ENCODE results near the gene DPYD. TPM values are rescaled to one million over a fixed set of nuclear protein-coding genes. Genes with fewer than 3 reads are reported as not detected.

Gene DPYD
- total and polyA plus RNA-seq, 9 of the 15 experiments (the other 6 are each of a cell fraction or from before 2014, with no cell fraction given), result 0.03 to 0.25 (median 0.08) TPM; not detected in 2

- CTCF ChIA-PET (ENCODE audit: low intra/inter-chr PET ratio), result no interaction called here
- Histone ChIP-seq H3K27me3 (ENCODE audit: control insufficient read depth in 2 of 2, insufficient read depth in 2 of 2, low read length in 2 of 2) (no peaks in the 10 kb centered on the region), H3K27ac (ENCODE audit: extremely low read depth, low read depth, low read length) (no peak overlapping the region), H3K79me2 (ENCODE audit: control insufficient read depth, insufficient read depth, low read length) (no peaks in the 10 kb centered on the region), H2AFZ (ENCODE audit: low read depth, low read length) (no peak overlapping the region), H3K9ac (ENCODE audit: insufficient read depth in 1 of 2, low read depth in 2 of 2, low read length in 2 of 2) (no peak overlapping the region), H3K9me3 (replicated peaks; ENCODE audit: control insufficient read depth, insufficient read depth, low read depth, low read length) (no peaks in the 10 kb centered on the region), H3K4me3 (no peak overlapping the region), H3K4me1 (replicated peaks in 1 of 2; ENCODE audit: control insufficient read depth in 2 of 2, insufficient read depth in 2 of 2, low read length in 2 of 2) (no peaks in the 10 kb centered on the region), H4K20me1 (replicated peaks; ENCODE audit: control insufficient read depth, insufficient read depth, low read length) (no peaks in the 10 kb centered on the region), H3K4me2 (ENCODE audit: insufficient read depth, low read length) (no peak overlapping the region), H3K36me3 (ENCODE audit: control insufficient read depth, insufficient read depth, low read length) (no peaks in the 10 kb centered on the region), H3K9me1 (ENCODE audit: control insufficient read depth, insufficient read depth, low read length) (no peaks in the 10 kb centered on the region)
- 0% methylated on average over 1 of the region's 1 CpG for WGBS (ENCODE audit: insufficient coverage, low coverage, missing lambda C conversion rate)
- POLR2A ChIA-PET, result no interaction called here
- no TSS peak for BruUV-seq (replicated peaks)
- FAIRE-seq, result no peak
- no peak for ATAC-seq
- DNase-seq (ENCODE audit: extremely low read depth in 1 of 4, low spot score in 3 of 4), result no peak
- in situ Hi-C loops (cut with MboI), result no loop called here
- intact Hi-C loops (cut with micrococcal nuclease), result no loop called here
- TF ChIP-seq KHSRP (IDR thresholded peaks at IDR 0.05) (no peak), RB1 (IDR thresholded peaks at IDR 0.05; ENCODE audit: low read depth) (no peak), ZKSCAN8 (CRISPR knock-in tag; IDR thresholded peaks at IDR 0.05) (no peak), STAG1 (CRISPR knock-in tag; IDR thresholded peaks at IDR 0.05; ENCODE audit: borderline replicate concordance) (no peak), RBM39 (optimal IDR thresholded peaks at IDR 0.05; ENCODE audit: low read depth, low read length) (no peak), ARID2 (IDR thresholded peaks at IDR 0.05) (no peak), CSDE1 (IDR thresholded peaks at IDR 0.05) (no peak), PRDM10 (IDR thresholded peaks at IDR 0.05; ENCODE audit: partially characterized antibody) (no peak), GABPB2 (CRISPR knock-in tag; conservative IDR thresholded peaks at IDR 0.05) (no peak), ZNF707 (CRISPR knock-in tag; conservative IDR thresholded peaks at IDR 0.05) (no peak)
These were observed 67.6 kb downstream of the DPYD start for GRCh38 chr1:97853221-97853620.
